AG04450 (cell line): Measurements from ENCODE around the gene ATP6V1D. TPM values are rescaled to one million over a fixed set of nuclear protein-coding genes. Genes with fewer than 3 reads are reported as not detected.

ENCODE experiments used
- CTCF ChIA-PET: fragments of 300-600, 350-600 bp; formaldehyde crosslinking; extraction: SDS; loops from one replicate; lab custom pipeline; 2022; ENCODE audit warnings: antibody characterized with exemption, inconsistent platforms; lab: Charles Lee
- POLR2A ChIA-PET: fragments of 350-600 bp; formaldehyde crosslinking; extraction: SDS; loops from one replicate; lab custom pipeline; 2021; ENCODE audit warnings: antibody characterized with exemption, inconsistent platforms; lab: Yijun Ruan, JAX
- DNase-seq: peaks from one replicate; pipeline ENCODE4 v3.0.0-alpha.2; 2011; ENCODE audit warnings: low read depth, low spot score
- H3K27ac ChIP-seq: one replicate; pipeline ENCODE4 v1.5.1; 2012; ENCODE audit warnings: low read depth, low read length, control low read depth
- H3K27me3 ChIP-seq: one replicate; pipeline ENCODE4 v1.6.0; 2012; ENCODE audit warnings: low read length; ENCODE audit not compliant: control insufficient read depth, insufficient read depth
- H3K4me3 ChIP-seq: 2 replicates; pipeline ENCODE4 v1.5.1; 2011; ENCODE audit warnings: mild to moderate bottlenecking, low read depth, low read length, control low read depth
- H3K9me3 ChIP-seq: 2 replicates; pipeline ENCODE4 v1.5.1; 2012; ENCODE audit warnings: low read length; ENCODE audit not compliant: control insufficient read depth, insufficient read depth
- CTCF ChIP-seq: IDR thresholded peaks from 2 replicates; pipeline ENCODE4 v1.5.1; 2011; ENCODE audit warnings: low read depth, low read length, control low read depth, inconsistent platforms
- polyA plus RNA-seq: library from polyadenylated mRNA; depleted of rRNA; stranded (reverse); fragments of >200 nt; gene quantifications from 2 replicates; pipeline ENCODE4 v1.2.3, GENCODE V29; 2011

The ATP6V1D gene
- polyA plus RNA-seq, 1 experiment: 107 TPM

DNA sequence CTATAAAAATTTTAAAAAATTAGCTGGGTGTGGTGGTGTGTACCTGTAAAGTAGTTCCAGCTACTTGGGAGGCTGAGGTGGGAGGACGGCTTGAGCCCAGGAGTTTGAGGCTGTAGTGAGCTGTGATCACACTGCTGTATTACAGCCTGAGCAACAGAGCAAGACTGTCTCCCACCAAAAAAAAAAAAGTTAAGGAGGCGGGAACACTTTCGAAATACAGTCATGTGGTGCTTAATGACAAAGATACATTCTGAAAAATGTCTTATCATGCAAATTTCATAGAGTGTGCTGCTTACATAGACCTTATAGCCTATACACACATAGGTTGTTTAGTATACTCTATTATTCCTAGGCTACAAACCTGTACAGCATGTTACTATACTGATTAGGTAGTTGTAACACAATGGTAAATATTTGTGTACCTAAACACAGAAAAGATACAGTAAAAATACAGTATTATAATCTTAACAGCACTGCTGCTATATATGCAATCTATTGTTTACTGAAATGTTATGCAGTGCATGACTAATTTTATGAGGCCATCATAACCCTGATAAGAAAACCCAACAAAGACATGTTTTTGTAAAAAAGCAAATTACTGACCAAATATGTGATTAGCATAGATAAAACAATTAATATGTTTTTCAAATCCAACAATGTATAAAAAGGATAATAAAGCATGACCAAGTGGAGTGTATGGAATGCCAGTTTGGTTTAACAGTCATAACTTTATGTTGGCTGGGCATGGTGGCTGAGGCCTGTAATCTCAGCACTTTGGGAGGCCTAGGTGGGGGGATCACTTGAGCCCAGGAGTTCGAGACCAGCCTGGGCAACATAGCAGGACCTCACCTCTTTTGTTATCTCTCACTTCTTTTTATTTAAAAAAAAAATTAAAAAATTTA lies 11.9 kb upstream of the ATP6V1D start:
- no peak for TF ChIP-seq CTCF
- DNase-seq: no peak
- Histone ChIP-seq H3K27me3 (no peaks in the 10 kb centered on the region), H3K4me3 (no peak overlapping the region), H3K27ac (no peak overlapping the region), H3K9me3 (no peaks in the 10 kb centered on the region)
- ChIA-PET POLR2A (no interaction called here), CTCF (interaction anchor here (0.6 to 1.9 kb wide), 2 partner anchors 12 to 864 kb away, joined by 3 to 21 read pairs; partner anchors contain the start of genes ATP6V1D and EIF2S1)

GRCh38 chr14:67370830-67371229 lies 11.2 kb upstream of the ATP6V1D start:
- H3K27me3 ChIP-seq: no peaks in the 10 kb centered on the region
- POLR2A ChIA-PET: no interaction called here
- H3K27ac ChIP-seq: no peak overlapping the region
- CTCF ChIA-PET: interaction anchor here (1.9 kb wide), 1 partner anchor 11 kb away, joined by 21 read pairs; the partner anchor contains the start of genes ATP6V1D and EIF2S1
- no peaks in the 10 kb centered on the region for H3K9me3 ChIP-seq
- no peak overlapping the region for H3K4me3 ChIP-seq
- DNase-seq: no peak
- TF ChIP-seq CTCF: no peak

DNA sequence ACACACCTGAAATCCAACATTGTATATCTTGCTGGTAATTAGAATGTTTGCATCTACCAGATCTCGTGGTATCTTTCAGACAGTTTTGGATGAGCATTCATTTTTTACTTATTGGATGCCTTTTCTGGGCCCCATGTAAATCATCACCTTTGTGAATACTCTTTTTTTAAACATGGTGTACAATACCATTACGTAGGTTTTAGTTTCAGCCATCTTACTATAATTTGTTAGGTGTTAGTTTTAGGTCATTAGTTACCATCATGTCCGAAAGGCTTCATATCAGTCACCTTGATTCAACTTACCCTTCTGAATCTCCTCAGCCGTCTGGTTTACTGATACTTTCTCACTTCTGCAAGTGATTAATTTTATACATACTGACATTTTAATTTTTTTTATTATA lies 5.9 kb upstream of the ATP6V1D start:
- Histone ChIP-seq H3K4me3 (no peak overlapping the region), H3K27ac (no peak overlapping the region), H3K9me3 (peaks cover under 1% of the 10 kb centered on the region; the same call in 1 of the 2 replicates), H3K27me3 (no peaks in the 10 kb centered on the region)
- POLR2A ChIA-PET: no interaction called here
- CTCF ChIA-PET: no interaction called here
- no peak for DNase-seq
- TF ChIP-seq CTCF: no peak

- POLR2A ChIA-PET: interaction anchor here (1.3 kb wide), 1 partner anchor 28 kb away, joined by 3 read pairs; no protein-coding TSS in a partner anchor
- peak overlapping the region; percentile 31 for H3K27ac ChIP-seq
- no peak for TF ChIP-seq CTCF
- H3K9me3 ChIP-seq: peaks cover 2% of the 10 kb centered on the region; the same call in 1 of the 2 replicates
- H3K27me3 ChIP-seq: no peaks in the 10 kb centered on the region
- no peak for DNase-seq
- CTCF ChIA-PET: interaction anchor here (0.5 to 2.2 kb wide), 54 partner anchors 8 to 1001 kb away, joined by 3 to 27 read pairs (median 5); partner anchors contain the start of genes PIGH and RDH11
- peak overlapping the region; percentile 97 for H3K4me3 ChIP-seq
Observed at GRCh38 chr14:67360470-67361206, 1.0 kb upstream of the ATP6V1D start.
